ENCODE measurements around the gene ATF6B. TPM values are rescaled to one million over a fixed set of nuclear protein-coding genes. Genes with fewer than 3 reads are reported as not detected.
"Not testable (repeated sequence)": the region's sequence is repeated elsewhere in the genome, so short reads cannot be mapped to it uniquely, and the experiment has no call there.

Gene ATF6B
- total RNA-seq, 4 donors from 2014 or later: 74.3 to 121 (median 102) TPM

DNA sequence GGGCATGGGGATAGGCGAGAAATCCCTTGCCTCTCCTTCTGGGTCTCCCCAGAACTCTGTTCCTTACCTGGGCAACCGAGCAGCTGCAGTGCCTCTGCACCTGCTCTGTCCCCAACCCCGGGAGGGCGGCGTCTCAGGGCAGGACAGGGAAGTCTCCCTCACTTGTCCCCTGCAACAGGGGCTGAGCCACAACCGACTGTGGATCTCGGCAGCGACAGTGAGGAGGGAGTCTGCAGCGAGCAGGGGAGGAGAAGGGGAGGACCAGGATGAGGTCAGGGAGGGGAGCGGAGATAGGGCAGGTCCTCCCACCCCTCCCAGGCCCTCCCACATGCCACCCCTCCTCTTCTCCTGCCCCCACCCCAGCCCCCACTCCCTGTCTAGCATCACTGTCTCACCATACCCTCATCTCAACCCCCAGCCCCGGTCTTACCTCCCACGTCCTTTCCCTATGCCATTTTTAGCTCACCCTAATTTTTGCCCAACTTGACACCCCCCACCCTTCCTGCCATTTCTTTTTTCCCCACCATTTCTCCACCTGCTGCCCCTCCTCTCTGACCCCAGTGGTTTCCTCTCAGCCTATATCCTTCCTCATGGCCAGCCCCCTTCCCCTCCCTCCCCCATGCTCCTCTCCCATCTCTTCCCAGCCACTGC, 18.8 kb downstream of the ATF6B start, which contains the start of gene TNXB:
Gene TNXB (minus strand): TSS at position 225 of the 651 bp plus-strand sequence. CDS start 11,140 bp downstream, outside the sequence.
- WGBS, 2 donors: 6% methylated on average over 9 to 12 of the region's 12 CpGs
- no peak for DNase-seq (ENCODE audit: low spot score in 2 of 2)
- peak within 1 kb of the TSS; percentile 73 to 93 (median 84) for H3K27ac ChIP-seq

DNA sequence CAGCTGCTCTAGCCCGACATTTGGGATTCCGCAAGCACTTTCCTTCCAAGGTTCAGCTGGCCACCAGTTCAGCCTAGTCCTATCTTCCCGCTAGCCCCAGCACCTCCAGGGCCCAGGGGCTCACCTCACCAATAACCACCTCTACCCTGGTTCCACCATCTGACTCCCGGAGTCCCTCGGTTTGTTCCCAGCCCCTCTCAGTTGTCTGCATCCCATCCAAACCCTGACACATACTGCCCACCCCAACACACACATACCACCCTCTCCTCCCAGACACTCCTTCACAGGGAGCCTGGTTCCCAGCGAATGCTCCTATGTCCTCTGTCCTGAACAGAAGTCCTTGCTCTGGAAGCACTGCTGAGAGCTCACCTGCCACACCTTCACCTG, 19.3 kb downstream of the ATF6B start:
- Histone ChIP-seq H3K36me3 (no peaks in the 10 kb centered on the region), H3K27ac (peak overlapping the region; percentile 73 to 93 (median 84)), H3K9me3 (no peaks in the 10 kb centered on the region), H3K27me3 (no peaks in the 10 kb centered on the region), H3K4me3 (peak overlapping the region; percentile 24 to 62 (median 34)), H3K4me1 (peaks cover 0 to 92% (median 63%) of the 10 kb centered on the region in 4 donors)
- 27 to 30% methylated on average over 6 of the region's 6 CpGs for WGBS, 2 donors
- TF ChIP-seq POLR2A (IDR thresholded peaks at IDR 0.05) (no peak), EP300 (IDR thresholded peaks at IDR 0.05) (no peak)
- TF ChIP-seq, protein P1, sequence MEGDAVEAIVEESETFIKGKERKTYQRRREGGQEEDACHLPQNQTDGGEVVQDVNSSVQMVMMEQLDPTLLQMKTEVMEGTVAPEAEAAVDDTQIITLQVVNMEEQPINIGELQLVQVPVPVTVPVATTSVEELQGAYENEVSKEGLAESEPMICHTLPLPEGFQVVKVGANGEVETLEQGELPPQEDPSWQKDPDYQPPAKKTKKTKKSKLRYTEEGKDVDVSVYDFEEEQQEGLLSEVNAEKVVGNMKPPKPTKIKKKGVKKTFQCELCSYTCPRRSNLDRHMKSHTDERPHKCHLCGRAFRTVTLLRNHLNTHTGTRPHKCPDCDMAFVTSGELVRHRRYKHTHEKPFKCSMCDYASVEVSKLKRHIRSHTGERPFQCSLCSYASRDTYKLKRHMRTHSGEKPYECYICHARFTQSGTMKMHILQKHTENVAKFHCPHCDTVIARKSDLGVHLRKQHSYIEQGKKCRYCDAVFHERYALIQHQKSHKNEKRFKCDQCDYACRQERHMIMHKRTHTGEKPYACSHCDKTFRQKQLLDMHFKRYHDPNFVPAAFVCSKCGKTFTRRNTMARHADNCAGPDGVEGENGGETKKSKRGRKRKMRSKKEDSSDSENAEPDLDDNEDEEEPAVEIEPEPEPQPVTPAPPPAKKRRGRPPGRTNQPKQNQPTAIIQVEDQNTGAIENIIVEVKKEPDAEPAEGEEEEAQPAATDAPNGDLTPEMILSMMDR (IDR thresholded peaks at IDR 0.05): no peak
- DNase-seq (ENCODE audit: low spot score in 2 of 2): no peak

More for the DNA sequence above, 18.8 kb downstream of the ATF6B start, which contains the start of gene TNXB:
- H3K4me1 ChIP-seq: peaks cover 0 to 96% (median 68%) of the 10 kb centered on the region in 4 donors
- H3K4me3 ChIP-seq: peak within 1 kb of the TSS; percentile 24 to 62 (median 34)
- H3K9me3 ChIP-seq: no peaks in the 10 kb centered on the region
- H3K36me3 ChIP-seq: no peaks in the 10 kb centered on the region
- H3K27me3 ChIP-seq: no peaks in the 10 kb centered on the region
- no peak for TF ChIP-seq POLR2A (IDR thresholded peaks at IDR 0.05)
- TF ChIP-seq EP300 (IDR thresholded peaks at IDR 0.05): peak in 1 of 2 donors; percentile 27

DNA sequence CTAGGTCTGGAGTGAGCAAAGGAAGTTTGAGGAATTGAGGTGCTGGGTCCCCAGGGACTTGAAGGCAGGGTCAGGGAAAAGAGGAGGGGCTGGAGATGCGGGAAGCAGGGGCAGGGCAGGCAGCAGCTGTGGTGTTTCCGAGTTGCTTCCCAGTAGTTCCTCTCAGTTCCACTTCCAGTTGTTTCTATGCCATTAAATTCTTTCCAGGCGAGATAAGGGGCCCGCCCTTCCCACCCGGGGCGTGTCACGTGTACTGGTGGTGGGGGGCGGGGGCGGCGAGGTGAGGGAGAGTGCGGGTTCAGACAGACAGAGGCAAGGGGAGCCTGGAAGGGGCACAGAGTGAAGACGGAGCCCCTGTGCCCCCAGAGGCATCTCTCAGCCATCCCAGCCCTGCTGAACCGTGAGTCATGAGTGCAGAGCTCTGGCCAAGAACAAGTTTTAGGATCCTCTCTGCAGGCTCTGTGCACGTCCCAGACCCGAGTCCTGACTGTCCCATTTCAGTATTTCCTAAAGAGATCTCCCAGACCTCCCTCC, 19.9 kb downstream of the ATF6B start:
- peak overlapping the region; percentile 73 to 93 (median 84) for H3K27ac ChIP-seq
- peak overlapping the region; percentile 24 to 62 (median 34) for H3K4me3 ChIP-seq
- H3K27me3 ChIP-seq: no peaks in the 10 kb centered on the region
- H3K9me3 ChIP-seq: no peaks in the 10 kb centered on the region
- DNase-seq (ENCODE audit: low spot score in 2 of 2): peak; percentile 72 to 77
- no peaks in the 10 kb centered on the region for H3K36me3 ChIP-seq
- WGBS, 2 donors: 0 to 3% methylated on average over 15 of the region's 15 CpGs
- TF ChIP-seq, protein P1 (IDR thresholded peaks at IDR 0.05): peak in 1 of 5 experiments; percentile 17
- TF ChIP-seq POLR2A (IDR thresholded peaks at IDR 0.05) (no peak), EP300 (IDR thresholded peaks at IDR 0.05) (peak; percentile 46 to 77)
- peaks cover 0 to 87% (median 57%) of the 10 kb centered on the region in 4 donors for H3K4me1 ChIP-seq

DNA sequence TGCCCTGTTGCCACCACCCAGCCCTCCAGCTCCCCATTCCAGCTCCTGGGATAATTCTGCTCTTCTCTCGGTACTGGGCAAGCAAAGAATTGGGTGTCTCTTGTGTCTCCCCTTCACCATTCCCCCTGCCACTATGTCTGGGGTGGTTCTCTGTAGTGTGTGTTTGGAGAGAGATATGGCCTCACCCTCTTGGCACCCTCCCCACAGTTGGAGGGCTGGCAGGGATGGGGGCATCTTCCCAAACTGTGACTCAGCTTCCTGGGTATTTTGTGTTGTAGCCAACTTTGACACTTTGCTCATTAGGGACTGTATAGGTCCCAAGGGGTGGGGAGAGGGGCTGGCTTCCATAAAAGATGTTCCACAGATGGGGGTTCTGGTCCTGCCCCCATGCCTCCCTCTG, 20.6 kb downstream of the ATF6B start:
- no peak for DNase-seq (ENCODE audit: low spot score in 2 of 2)
- Histone ChIP-seq H3K36me3 (no peaks in the 10 kb centered on the region), H3K4me1 (peaks cover 0 to 79% (median 50%) of the 10 kb centered on the region in 4 donors), H3K27ac (peak overlapping the region; percentile 73 to 93 (median 84)), H3K27me3 (no peaks in the 10 kb centered on the region), H3K4me3 (peak overlapping the region in 1 of 4 donors; percentile 62), H3K9me3 (no peaks in the 10 kb centered on the region)
- TF ChIP-seq POLR2A (IDR thresholded peaks at IDR 0.05) (no peak), EP300 (IDR thresholded peaks at IDR 0.05) (no peak)
- 40 to 50% methylated on average over 1 of the region's 1 CpG for WGBS, 2 donors

DNA sequence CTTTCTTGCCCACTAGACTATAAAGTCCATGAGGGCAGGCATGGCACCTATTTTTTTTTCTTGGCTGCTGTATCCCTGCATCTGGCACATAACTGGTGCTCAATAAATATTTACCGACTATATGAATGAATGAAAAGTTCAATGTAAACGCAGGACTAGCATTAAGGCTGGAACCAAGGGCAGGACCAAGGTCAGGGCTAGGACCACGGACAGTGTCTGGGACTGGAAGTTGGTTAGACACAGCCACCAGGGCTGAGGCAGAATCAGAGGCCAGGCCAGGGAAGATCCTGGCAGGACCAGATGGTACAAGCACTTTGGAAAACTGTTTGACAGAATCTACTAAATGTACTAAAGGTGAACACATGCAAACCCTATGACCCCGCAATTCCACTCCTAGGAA, 22.6 kb downstream of the ATF6B start:
- Histone ChIP-seq H3K9me3 (no peaks in the 10 kb centered on the region), H3K36me3 (no peaks in the 10 kb centered on the region), H3K4me3 (no peak overlapping the region), H3K27me3 (no peaks in the 10 kb centered on the region), H3K27ac (peak overlapping the region in 2 of 4 donors; percentile 91 to 93), H3K4me1 (peaks cover 0 to 59% (median 30%) of the 10 kb centered on the region in 4 donors)
- TF ChIP-seq POLR2A (IDR thresholded peaks at IDR 0.05) (no peak), EP300 (IDR thresholded peaks at IDR 0.05) (no peak)
- TF ChIP-seq, protein P1 (IDR thresholded peaks at IDR 0.05): no peak
- no peak for DNase-seq (ENCODE audit: low spot score in 2 of 2)
- 77 to 82% methylated on average over 4 of the region's 4 CpGs for WGBS, 2 donors

DNA sequence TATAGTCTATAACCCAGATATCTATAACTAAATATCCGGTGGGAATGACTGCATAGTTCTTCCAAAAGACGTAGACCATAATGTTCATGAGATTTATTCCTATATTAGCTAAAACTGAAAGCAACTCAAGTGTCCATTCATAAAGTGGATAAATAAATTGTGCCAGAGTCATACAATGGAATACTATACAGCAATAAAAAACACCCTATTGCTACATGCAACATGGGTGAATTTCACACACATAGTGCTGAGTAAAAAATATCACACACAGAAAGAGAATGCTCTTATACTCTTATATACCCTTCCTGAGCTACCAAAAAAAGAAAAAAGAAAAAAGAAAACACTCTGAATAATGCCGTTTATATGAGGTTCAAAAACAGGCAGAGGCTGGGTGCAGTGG, 25.8 kb downstream of the ATF6B start:
- H3K27me3 ChIP-seq: peaks cover 0 to 7% of the 10 kb centered on the region in 2 donors
- H3K4me3 ChIP-seq: no peak overlapping the region
- no peaks in the 10 kb centered on the region for H3K9me3 ChIP-seq
- H3K36me3 ChIP-seq: peaks cover 0 to 8% (median 0%) of the 10 kb centered on the region in 3 donors
- peaks cover 0 to 39% (median 10%) of the 10 kb centered on the region in 4 donors for H3K4me1 ChIP-seq
- no peak for DNase-seq (ENCODE audit: low spot score in 2 of 2)
- TF ChIP-seq POLR2A (IDR thresholded peaks at IDR 0.05): no peak
- TF ChIP-seq EP300 (IDR thresholded peaks at IDR 0.05): no peak
- TF ChIP-seq, protein P1 (IDR thresholded peaks at IDR 0.05): no peak
- 84 to 85% methylated on average over 3 of the region's 3 CpGs for WGBS, 2 donors
- H3K27ac ChIP-seq: no peak overlapping the region

DNA sequence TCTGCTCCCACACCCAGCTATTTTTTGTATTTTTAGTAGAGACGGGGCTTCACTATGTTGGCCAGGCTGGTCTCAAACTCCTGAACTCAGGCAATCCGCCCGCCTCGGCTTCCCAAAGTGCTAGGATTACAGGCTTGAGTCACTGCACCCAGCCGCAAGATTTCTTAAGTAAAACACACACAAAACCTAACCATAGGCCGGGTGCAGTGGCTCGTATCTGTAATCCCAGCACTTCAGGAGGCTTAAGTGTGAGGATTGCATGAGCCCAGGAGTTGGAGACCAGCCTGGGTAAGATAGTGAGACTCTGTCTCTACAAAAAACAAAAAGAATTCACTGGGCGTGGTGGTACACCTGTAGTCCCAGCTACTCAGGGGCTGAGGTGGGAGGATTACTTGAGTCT, 27.8 kb downstream of the ATF6B start:
- not testable (repeated sequence) for H3K9me3 ChIP-seq; DNase-seq (ENCODE audit: low spot score in 2 of 2); H3K4me3 ChIP-seq
- Histone ChIP-seq H3K36me3 (peaks cover 0 to 28% (median 0%) of the 10 kb centered on the region in 3 donors), H3K27me3 (peaks cover 0 to 25% of the 10 kb centered on the region in 2 donors), H3K27ac (peak overlapping the region in 1 of 4 donors; percentile 12), H3K4me1 (peaks cover 0 to 40% (median 0%) of the 10 kb centered on the region in 4 donors)
- 85 to 87% methylated on average over 8 of the region's 8 CpGs for WGBS, 2 donors
